ENCODE data around the gene VAV3. TPM values are rescaled to one million over a fixed set of nuclear protein-coding genes. Genes with fewer than 3 reads are reported as not detected.

The VAV3 gene
- total and polyA plus RNA-seq, 2 experiments from 2014 or later: under 0.01 to 0.24 TPM

DNA sequence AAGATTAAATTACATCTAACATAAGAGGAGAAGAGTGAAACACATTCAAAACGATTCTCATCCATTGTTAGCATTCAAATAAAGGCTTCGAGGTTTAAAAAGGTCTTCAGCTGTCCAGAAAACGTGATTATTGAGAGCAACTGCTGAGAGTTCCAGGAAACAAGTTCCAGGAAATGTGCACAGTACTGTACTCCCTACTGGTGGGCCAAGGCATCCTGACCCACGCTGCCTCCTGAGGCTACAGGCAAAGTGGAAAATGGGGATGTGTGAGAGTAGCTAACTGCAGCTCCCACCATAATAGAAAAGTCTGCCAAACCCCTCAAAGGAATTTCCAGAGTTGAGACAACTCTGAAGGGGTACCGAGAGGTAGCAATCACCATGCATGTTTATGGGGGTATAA lies 2.0 kb downstream of the VAV3 start:
- Histone ChIP-seq H2AFZ (no peak overlapping the region), H3K27me3 (replicated peaks; ENCODE audit: insufficient read depth) (peaks cover 29% of the 10 kb centered on the region)

GRCh38 chr1:107954719-107955415 lies 10.1 kb downstream of the VAV3 start:
- no peak overlapping the region for H3K27ac ChIP-seq
- TF ChIP-seq EZH2phosphoT487 (IDR thresholded peaks at IDR 0.05; ENCODE audit: insufficient read depth, low read depth) (no peak), EZH2 (IDR thresholded peaks at IDR 0.05; ENCODE audit: insufficient read depth, poor library complexity, severe bottlenecking) (no peak)
- no peak for DNase-seq
- 92 to 94% methylated on average over 6 of the region's 6 CpGs for WGBS, 2 experiments (ENCODE audit: low coverage in 1 of 2, low lambda C conversion rate in 2 of 2, missing lambda C conversion rate in 2 of 2)
- H3K4me2 ChIP-seq (ENCODE audit: unreplicated experiment): no peak overlapping the region
- H3K9me2 ChIP-seq (ENCODE audit: insufficient read depth): no peaks in the 10 kb centered on the region
- H3K4me3 ChIP-seq: no peak overlapping the region
- H4K20me1 ChIP-seq (ENCODE audit: insufficient read depth): no peaks in the 10 kb centered on the region
- H2AFZ ChIP-seq: no peak overlapping the region
- H3K9ac ChIP-seq: no peak overlapping the region
- in situ Hi-C loops (cut with MboI): no loop called here
- no peaks in the 10 kb centered on the region for H3K36me3 ChIP-seq (ENCODE audit: low read depth)
- no peaks in the 10 kb centered on the region for H3K4me1 ChIP-seq (ENCODE audit: insufficient read depth)
- H3K9me3 ChIP-seq (ENCODE audit: low read depth): no peaks in the 10 kb centered on the region
- H3K79me2 ChIP-seq (ENCODE audit: insufficient read depth): no peaks in the 10 kb centered on the region
- peaks cover 13% of the 10 kb centered on the region; the same call in 1 of the 2 replicates for H3K27me3 ChIP-seq (replicated peaks; ENCODE audit: insufficient read depth)
- no peaks in the 10 kb centered on the region for H3F3A ChIP-seq (ENCODE audit: insufficient read depth)

More for the DNA sequence above, 2.0 kb downstream of the VAV3 start:
- TF ChIP-seq EZH2 (IDR thresholded peaks at IDR 0.05; ENCODE audit: insufficient read depth, poor library complexity, severe bottlenecking): no peak
- no peak for TF ChIP-seq EZH2phosphoT487 (IDR thresholded peaks at IDR 0.05; ENCODE audit: insufficient read depth, low read depth)
- WGBS, 2 experiments (ENCODE audit: low coverage in 1 of 2, low lambda C conversion rate in 2 of 2, missing lambda C conversion rate in 2 of 2): 69 to 72% methylated on average over 5 of the region's 5 CpGs
- no peaks in the 10 kb centered on the region for H3K9me2 ChIP-seq (ENCODE audit: insufficient read depth)
- DNase-seq: no peak
- no peaks in the 10 kb centered on the region for H3K4me1 ChIP-seq (ENCODE audit: insufficient read depth)
- no peaks in the 10 kb centered on the region for H3K9me3 ChIP-seq (ENCODE audit: low read depth)
- H3K4me3 ChIP-seq: no peak overlapping the region
- no peaks in the 10 kb centered on the region for H3K79me2 ChIP-seq (ENCODE audit: insufficient read depth)
- no peaks in the 10 kb centered on the region for H4K20me1 ChIP-seq (ENCODE audit: insufficient read depth)
- H3K4me2 ChIP-seq (ENCODE audit: unreplicated experiment): no peak overlapping the region
- H3K9ac ChIP-seq: no peak overlapping the region
- H3K27ac ChIP-seq: no peak overlapping the region
- H3K36me3 ChIP-seq (ENCODE audit: low read depth): no peaks in the 10 kb centered on the region
- H3F3A ChIP-seq (ENCODE audit: insufficient read depth): no peaks in the 10 kb centered on the region
- in situ Hi-C loops (cut with MboI): no loop called here

DNA sequence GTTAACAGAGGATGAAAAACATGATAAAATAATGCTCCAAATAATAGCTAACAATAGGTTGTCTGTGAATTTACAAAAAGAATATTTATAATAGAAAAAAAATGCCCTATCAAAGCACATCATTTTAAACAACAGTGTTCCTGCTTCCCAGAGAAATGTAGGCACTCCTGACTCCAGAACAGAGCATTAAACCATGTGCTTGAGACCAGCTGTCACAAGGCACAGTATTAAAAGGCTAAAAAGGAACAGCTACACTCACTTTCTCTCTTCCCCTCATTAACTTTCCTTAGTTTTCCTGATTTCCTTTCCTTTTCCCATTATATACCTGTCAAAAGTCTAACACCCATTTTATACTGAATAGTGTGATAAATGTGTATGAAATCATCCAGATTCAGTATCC lies 10.9 kb downstream of the VAV3 start:
- H3K27ac ChIP-seq: no peak overlapping the region
- peaks cover 13% of the 10 kb centered on the region; the same call in 1 of the 2 replicates for H3K27me3 ChIP-seq (replicated peaks; ENCODE audit: insufficient read depth)
- H3K4me2 ChIP-seq (ENCODE audit: unreplicated experiment): no peak overlapping the region
- no peaks in the 10 kb centered on the region for H3F3A ChIP-seq (ENCODE audit: insufficient read depth)
- H3K79me2 ChIP-seq (ENCODE audit: insufficient read depth): no peaks in the 10 kb centered on the region
- no peak for TF ChIP-seq EZH2phosphoT487 (IDR thresholded peaks at IDR 0.05; ENCODE audit: insufficient read depth, low read depth)
- no peak for TF ChIP-seq EZH2 (IDR thresholded peaks at IDR 0.05; ENCODE audit: insufficient read depth, poor library complexity, severe bottlenecking)
- DNase-seq: no peak
- no peaks in the 10 kb centered on the region for H3K4me1 ChIP-seq (ENCODE audit: insufficient read depth)
- H3K9ac ChIP-seq: no peak overlapping the region
- in situ Hi-C loops (cut with MboI): no loop called here
- H3K9me2 ChIP-seq (ENCODE audit: insufficient read depth): no peaks in the 10 kb centered on the region
- no peaks in the 10 kb centered on the region for H4K20me1 ChIP-seq (ENCODE audit: insufficient read depth)
- no peaks in the 10 kb centered on the region for H3K9me3 ChIP-seq (ENCODE audit: low read depth)
- H3K36me3 ChIP-seq (ENCODE audit: low read depth): no peaks in the 10 kb centered on the region
- no peak overlapping the region for H2AFZ ChIP-seq
- no peak overlapping the region for H3K4me3 ChIP-seq

GRCh38 chr1:107953556-107953955 lies 11.4 kb downstream of the VAV3 start:
- DNase-seq: no peak
- no peaks in the 10 kb centered on the region for H3K36me3 ChIP-seq (ENCODE audit: low read depth)
- no peak overlapping the region for H3K4me3 ChIP-seq
- H3K9ac ChIP-seq: no peak overlapping the region
- H3K27me3 ChIP-seq (replicated peaks; ENCODE audit: insufficient read depth): peaks cover 13% of the 10 kb centered on the region; the same call in 1 of the 2 replicates
- H3K27ac ChIP-seq: no peak overlapping the region
- H3K9me2 ChIP-seq (ENCODE audit: insufficient read depth): no peaks in the 10 kb centered on the region
- in situ Hi-C loops (cut with MboI): no loop called here
- H3K4me1 ChIP-seq (ENCODE audit: insufficient read depth): no peaks in the 10 kb centered on the region
- H3K4me2 ChIP-seq (ENCODE audit: unreplicated experiment): no peak overlapping the region
- H3F3A ChIP-seq (ENCODE audit: insufficient read depth): no peaks in the 10 kb centered on the region
- WGBS, 2 experiments (ENCODE audit: low coverage in 1 of 2, low lambda C conversion rate in 2 of 2, missing lambda C conversion rate in 2 of 2): 94 to 96% methylated on average over 3 of the region's 3 CpGs
- TF ChIP-seq EZH2 (IDR thresholded peaks at IDR 0.05; ENCODE audit: insufficient read depth, poor library complexity, severe bottlenecking): no peak
- TF ChIP-seq EZH2phosphoT487 (IDR thresholded peaks at IDR 0.05; ENCODE audit: insufficient read depth, low read depth): no peak
- no peaks in the 10 kb centered on the region for H4K20me1 ChIP-seq (ENCODE audit: insufficient read depth)
- no peaks in the 10 kb centered on the region for H3K9me3 ChIP-seq (ENCODE audit: low read depth)
- H2AFZ ChIP-seq: no peak overlapping the region
- no peaks in the 10 kb centered on the region for H3K79me2 ChIP-seq (ENCODE audit: insufficient read depth)
